ENCODE measurements around the gene MAP4K5.
"Not testable (repeated sequence)": the region's sequence is repeated elsewhere in the genome, so short reads cannot be mapped to it uniquely, and the experiment has no call there.

Gene MAP4K5

DNA sequence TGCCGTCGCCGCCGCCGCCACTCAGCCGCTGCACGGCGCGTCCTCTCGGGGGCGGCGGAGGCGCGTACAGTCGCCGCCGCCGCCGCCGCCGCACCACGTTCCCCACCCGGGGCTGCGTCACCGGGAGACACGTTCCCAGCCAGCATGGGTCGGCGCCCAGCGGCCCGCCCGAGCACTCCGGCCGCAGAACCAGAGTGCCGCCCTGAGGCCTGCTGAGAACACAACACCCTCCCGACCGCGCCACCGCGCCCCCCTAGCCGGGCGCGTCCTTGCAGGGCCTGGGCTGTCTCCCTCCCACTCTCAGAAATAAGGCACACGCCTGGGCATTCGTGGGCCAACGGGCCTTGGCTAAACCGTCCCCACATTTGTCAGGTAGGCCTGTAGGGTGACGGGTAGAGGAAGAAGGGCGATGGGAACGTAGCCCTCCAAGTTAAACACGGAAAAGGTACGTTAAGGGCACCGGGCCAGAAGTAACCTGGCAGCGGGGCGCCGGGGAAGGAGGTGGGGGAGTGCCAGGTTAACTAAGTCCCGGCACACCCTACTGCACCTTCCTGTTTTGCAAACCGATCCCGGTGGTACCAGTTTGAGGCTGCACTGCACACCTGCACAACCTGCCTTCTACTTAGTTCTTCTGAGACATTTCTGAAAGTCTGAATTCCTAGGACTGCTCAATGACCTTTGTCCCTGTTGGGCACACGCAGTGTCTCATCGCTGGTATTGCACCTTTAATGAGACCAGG is at the start of gene MAP4K5:
Gene MAP4K5 (minus strand): TSS at position 68 of the 739 bp plus-strand sequence. CDS start 520 bp downstream, outside the sequence.
- DNase-seq, result peak; percentile 78

DNA sequence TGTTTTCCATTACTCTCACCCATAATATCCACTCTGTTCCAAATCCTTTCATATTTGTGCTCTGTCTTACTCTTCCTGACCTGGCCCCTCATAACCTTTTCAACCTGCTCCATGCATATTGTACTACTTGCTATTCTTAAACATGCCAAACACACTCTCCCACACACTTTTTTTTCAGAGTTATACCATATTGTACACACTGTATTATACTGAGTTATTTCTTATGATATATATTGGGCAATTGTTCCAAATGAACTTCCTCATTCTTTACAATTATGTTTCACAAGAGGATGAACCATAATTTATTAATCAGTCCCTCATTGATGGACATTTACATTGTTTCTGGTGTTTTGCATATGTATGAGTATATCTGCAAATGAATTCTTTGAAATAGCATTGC is 46.1 kb upstream of the MAP4K5 start:
- no peak for DNase-seq

DNA sequence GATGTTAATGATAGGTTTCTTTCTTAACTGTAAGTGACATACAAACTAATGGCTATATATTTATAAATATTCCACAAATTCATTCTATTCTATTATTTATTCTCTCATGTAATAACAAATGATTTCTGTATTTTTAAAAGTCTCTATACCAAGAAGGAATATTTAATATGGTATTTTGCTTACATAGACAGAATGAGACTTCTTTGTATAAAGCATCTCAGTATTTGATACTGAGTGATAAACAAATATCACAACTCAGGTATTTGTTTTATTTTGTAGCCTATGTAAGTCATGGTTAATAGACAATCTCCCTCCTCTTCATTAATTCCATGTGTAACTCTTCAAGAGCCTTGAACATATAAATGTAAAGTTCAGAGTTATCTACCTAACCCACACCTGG is 45.6 kb upstream of the MAP4K5 start:
- no peak for DNase-seq

DNA sequence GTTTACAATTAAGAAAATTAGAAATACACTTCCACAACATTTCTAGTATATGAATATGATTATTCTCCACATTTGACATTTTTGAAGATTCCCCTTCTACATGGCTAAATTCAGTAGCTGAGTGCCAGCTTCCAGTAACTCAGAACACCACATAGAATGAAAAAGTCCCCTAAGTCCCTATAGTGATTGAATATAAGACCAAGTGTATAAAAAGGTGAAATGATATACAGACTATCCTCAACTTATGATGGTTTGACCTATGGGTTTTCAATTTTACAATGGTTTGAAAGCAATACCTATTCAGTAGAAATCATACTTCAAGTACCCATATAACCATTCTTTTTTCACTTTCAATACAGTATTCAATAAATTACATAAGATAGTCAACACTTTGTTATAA is 43.4 kb upstream of the MAP4K5 start:
- DNase-seq, result no peak

DNA sequence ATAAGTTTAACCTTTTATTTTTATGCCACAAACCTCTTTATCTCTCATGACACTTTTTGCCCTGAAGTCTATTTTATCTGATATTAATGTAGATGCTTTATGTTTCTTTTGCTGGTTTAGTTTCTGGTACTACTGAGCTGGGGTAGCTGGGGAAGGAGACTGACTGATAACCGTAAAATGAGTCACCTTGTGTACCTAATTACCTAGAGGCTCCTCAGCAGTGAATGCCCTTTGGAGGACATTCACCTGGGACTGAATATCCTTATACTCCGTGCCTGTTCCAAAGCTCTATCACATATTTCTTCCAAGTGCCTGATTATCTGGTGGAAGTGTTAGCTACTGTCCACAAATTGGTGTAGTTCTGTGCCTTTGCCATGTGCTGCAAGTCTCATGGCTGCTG is 41.5 kb upstream of the MAP4K5 start:
- DNase-seq, result no peak

DNA sequence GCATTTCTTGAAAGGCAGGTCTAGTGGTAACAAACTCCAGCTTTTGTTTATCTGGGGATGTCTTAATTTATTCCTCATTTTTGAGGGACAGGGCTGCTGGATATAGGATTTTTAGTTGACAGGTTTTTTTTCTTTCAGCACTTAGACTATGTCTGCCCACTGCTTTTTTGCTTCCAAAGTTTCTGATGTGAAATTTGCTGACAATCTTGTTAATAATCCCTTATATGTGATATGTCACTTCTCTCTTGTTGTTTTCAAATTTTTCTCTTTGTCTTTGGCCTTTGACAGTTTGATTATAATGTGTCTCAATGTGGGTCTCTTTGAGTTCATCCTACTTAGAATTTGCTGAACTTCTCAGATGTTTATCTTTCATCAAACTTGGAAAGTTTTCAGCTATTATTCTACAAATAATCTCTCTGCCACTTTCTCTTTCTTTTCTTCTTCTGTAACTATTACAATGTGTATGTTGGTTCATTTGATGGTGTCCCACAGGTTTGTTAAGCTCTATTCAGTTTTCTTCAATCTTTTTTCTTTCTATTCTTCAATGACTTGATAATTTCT is 37.4 kb upstream of the MAP4K5 start:
- DNase-seq, result no peak

DNA sequence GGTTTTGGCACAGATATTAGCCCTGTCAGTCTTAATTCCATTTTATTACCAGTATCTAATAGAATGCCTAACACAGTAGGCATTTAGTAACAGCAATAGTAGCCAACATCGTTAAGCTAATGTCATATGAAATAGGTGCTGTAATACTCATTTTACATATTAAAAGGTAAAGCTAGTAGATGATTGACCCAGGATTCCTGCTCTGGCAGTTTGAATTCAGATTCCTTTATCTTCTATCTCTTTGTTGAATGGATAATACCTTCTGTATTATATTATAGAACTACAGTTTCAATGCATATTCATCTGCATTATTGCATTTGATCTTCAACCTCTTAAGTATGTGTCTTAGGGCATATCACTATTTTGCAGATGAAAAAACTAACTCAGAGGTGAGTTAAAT is 30.5 kb upstream of the MAP4K5 start:
- DNase-seq, result no peak

DNA sequence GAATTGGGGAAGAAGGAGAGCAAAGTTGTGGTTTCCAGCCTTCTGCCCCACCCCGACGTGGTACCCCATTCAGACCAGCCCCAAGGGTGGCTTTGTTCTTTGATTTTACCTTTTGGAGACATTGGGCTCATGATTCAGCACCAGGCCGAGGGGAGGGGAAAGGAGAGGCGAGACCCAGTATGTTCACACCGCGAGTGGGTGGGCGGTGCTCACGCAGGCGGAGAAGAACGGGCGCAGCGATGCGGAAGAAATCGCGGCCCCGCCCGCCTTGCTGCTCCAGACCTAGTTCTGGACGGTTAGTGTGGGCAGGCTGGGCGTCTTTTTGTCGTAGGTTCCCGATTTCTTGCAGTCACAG is 28.5 kb upstream of the MAP4K5 start:
- DNase-seq, result no peak

DNA sequence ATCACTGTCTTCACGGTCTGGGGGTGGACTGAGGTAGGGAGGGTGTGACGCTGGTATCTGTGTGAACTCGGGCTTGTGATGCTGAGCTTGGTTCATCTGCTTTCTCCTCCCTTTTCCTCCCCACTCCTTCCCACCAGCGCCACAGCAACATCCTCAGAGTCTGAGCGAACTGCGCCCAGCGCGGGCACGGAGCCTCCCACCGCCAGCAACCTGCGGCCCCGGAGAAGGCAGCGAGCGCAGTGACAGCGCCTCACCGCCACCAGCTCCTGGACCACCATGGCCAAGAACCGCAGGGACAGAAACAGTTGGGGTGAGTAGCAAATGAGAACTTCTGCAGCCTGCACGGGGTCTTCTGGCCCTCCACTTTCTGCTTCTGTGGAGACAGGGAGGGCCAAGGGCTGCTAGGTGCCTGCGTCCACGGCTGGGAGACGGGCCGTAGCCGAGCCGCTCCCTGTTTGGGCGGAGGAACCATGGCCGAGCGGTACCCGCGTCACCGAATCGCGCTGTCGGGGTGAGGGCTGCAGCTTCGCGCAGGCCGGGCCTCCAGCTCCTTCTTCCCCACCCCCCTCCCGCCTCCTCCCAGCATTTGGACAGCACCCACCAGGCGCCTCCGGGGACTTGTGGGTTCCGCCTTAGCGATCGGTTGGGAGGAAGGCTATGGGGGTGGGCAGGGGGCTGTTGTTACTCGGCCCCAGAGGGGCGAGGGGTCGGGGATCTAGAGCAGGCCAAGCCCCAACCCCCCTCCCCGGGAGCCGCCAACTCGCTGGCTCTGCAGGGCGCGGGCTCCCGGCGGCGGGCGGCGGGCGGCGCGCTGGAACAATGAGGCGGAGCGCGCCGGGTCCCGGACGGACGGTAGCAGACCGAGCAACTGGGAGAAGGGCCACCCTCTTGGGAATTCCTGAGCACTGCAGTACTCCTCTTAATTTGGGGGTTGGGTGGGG is 27.9 kb upstream of the MAP4K5 start, which contains the start of gene ATL1:
Gene ATL1 (plus strand): TSS at position 156 of the 941 bp plus-strand sequence. CDS start 121 bp downstream, at position 277.
- DNase-seq, result peak; percentile 57

DNA sequence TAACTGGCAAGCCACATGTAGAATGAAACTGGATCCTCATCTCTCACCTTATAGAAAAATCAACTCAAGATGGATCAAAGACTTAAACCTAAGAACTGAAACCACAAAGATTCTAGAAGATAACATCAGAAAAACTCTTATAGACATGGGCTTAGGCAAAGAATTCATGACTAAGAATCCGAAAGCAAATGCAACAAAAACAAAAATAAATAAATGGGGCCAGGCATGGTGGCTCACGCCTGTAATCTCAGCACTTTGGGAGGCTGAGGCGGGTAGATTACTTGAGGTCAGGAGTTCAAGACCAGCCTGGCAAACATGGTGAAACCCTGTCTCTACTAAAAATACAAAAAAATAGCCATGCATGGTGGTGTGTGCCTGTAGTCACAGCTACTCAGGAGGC is 20.4 kb upstream of the MAP4K5 start:
- not testable (repeated sequence) for DNase-seq

DNA sequence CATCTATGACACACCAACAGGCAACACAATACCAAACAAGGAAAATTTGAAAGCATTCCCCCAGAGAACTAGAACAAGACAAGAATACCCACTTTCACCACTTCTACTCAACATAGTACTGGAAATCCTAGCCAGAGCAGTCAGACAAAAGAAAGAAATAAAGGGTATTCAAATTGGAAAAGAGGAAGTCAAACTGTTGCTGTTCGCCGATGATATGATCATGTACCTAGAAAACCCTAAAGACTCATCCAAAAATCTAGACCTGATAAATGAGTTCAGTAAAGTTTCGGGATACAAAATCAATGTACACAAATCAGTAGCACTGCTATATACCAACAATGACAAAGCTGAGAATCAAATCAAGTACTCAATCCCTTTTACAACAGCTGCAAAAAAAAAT is 19.5 kb upstream of the MAP4K5 start:
- DNase-seq, result no peak

DNA sequence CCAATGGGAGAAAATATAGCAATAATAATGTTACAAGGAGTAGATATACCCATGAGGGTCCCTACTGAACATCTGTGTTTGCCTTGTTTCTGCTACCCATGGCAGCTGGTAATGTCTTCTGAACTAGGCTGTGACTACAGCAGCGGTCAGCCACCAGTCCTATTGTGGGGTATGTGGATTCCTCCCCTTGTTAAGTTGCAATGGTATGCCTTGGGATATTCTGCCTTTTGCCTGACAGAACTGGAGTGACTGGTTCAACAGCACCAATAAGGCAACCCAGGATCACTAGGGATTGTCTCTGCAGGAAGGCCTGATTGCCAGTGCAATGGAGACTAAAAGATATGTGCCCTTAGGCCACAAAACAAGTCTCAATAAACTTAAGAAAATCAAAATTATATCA is 17.9 kb upstream of the MAP4K5 start:
- DNase-seq, result no peak

DNA sequence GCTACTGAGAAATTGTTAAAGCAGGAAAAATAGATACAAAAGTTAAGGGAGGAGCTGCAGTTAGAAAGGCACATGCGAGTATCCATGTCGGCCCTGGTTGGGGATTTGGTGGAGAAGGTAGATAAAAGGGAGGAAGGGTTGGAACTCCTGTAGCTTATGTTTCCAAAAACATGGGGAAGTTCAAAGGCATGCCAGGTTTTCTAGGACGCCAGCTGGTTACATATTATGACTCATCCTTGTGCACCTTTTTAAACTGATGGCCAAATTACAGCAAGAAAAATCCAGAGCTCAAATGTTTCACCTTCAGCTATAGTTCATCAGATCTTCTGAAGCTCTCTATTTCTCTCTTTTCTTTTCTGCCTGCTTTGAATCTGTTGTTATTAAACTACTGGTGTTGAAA is 13.2 kb upstream of the MAP4K5 start:
- peak; percentile 18 for DNase-seq

DNA sequence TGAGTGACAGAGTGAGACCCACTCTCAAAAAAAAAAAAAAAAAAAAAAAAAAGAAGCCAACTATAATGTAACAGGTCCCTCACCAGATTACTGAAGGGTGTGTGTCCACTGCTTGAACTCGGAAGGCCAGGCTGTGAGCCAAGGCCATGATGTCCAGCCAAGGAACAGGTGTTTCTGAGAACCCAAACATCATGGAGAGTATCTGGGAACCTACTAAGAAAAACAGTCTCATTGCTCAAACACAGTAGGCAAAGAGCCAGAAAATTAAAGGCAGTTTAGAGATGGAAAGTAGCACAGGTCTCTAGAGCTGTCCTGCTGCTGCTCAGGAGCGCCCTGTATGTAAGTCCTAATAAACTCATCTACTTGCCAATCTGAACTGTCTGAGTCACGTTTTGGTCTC is 12.5 kb upstream of the MAP4K5 start:
- no peak for DNase-seq

DNA sequence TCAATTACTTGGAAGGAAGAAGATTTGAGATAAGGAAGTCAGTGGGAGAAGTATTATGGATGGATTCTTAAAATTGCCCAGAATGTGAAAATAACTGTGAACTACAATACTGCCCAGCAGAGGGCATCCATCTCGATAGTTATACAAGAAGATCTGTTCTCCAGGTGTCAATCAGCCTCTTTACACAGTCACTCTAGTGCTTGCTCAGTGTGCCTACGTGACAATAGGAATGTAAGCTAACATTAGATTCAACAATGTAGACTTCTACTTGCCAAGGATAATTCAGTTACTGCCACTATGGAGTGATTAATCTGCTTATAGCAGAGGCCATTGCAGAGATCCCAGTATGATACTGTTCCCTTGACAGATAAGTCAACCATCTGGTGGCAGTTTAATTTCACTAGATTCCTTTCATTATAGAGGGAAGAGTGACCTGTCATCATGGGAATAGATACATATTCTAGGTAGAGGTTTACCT is 10.6 kb upstream of the MAP4K5 start:
- DNase-seq, result peak; percentile 63

DNA sequence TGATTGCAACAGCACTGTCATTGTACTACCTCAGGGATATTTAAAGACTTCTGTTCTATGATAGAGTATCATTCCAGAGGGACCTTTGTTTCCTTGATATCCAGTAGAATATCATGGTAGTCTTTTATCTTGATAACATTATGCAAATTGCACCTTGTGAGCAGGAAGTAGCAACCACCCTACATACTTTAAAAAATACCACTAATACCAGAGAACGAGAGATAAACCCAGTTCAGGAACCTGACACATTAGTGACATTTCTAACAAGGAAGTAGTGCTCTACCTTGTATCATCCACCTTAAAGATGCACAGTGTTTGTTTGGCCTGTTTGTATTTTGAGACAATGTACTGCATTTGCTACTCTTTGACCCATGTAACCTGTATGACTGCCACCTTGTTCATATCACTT is 8.8 kb upstream of the MAP4K5 start:
- no peak for DNase-seq

DNA sequence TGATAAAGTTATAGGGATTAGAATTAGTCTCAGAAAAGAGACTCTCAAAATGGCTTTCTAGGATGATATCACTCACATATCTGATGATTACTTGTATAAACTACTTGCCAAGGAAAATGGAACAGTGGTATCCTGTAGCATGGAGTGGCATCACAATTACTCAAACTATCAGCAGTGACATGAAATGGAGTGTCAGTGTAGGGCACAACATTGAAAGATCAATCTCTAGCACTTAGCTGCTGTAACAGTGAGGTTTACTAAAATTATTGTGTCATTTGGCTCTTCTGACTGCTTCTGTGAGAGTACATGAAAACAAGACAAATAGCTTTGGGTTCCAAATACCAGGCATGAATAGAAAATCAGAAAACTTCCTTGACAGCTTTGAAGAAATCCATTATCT is 6.7 kb upstream of the MAP4K5 start:
- DNase-seq, result no peak

DNA sequence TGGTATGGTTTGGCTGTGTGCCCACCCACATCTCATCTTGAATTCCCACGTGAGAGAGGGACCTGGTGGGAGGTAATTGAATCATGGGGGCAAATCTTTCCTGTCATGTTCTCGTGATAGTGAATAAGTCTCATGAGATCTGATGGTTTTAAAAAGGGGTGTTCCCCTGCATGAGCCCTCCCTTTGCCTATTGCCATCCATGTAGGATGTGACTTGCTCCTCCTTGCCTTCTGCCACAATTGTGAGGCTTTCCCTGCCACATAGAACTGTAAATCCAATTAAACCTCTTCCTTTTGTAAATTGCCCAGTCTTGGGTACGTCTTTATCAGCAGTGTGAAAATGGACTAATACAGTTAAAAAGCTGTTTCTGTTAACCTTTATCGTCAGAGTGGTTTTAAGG is 5.7 kb upstream of the MAP4K5 start:
- DNase-seq, result not testable (repeated sequence)

DNA sequence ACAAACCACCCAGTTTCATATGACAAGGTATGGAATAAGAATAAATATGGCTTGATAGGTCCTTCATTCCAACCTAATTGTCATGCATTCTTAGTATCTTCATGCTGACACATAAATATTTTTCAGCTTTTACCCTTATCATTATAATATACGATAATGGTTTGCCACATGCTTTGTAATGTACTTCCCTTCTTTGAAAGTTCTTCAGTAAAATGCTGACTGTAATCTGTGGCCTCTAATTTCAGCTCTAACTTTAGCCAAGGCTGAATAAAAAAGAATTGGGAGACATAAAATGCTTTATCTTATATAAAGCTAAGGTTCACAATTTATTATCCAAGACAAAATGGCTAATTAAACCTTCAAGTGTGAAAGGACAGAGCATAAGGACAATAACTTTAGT is 2.6 kb upstream of the MAP4K5 start:
- DNase-seq, result no peak

DNA sequence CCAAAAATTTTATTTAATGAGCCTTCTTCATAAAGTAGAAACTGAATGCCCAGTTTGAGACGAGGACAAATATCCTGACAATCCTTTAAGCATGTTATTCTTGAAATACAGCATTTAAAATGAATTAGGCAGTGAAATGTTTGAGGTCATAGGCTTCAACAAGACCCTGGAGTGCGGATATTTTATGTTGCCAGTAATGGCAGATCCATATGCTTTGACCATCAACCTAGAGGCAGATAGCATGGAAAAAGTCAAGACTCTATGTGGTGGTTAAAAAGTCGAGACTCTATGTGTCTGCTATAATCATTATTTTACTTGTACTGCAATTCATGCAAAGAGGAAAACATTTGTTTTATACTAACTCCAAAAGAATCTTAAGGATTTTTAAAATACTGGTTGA is 2.0 kb upstream of the MAP4K5 start:
- no peak for DNase-seq

DNA sequence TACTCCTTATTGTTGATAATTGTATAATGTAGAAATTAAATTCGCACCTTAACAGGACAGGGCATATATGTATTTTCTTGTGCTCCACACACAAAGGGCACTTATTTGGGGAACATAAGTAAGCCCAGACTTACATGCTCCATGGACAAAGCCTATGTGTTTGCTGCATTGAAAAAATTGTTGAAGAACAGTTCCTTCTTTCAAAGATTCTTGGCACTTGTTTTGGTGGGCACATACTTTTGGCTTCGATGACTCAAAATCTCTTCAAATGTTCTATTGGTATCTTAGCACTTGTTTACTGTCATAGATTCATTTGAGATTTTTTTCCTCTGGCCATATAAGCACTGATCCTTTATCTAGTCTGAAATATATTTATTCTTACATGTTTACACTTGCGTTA is 1.4 kb upstream of the MAP4K5 start:
- DNase-seq, result no peak

DNA sequence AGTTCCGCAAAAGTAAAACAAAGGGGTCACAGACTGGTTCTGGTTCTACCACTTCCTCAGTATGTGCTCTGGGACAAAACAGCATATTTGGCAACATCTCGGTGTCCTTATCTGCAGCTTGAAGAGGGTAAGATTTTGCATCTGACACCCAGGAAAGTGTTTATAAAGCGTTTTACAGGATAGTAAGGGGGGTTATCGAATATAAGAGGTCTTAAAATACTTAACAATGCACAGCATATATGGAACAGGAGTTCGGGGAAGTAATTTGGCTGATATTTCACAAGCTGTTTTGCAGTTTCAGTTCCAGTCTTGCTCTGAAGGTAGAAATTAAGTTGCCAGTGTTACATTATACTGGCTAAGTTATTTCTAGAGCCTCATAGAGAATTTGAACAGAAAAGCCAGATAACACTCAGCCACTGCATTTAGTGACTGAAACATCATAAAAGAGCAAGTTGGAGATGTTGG is 904 bp upstream of the MAP4K5 start:
- no peak for DNase-seq

Measured in SHP77 treated with DMSO at 0.1 percent for 48 hours (cell line).